ENCODE data around the gene NFIB.

DNA sequence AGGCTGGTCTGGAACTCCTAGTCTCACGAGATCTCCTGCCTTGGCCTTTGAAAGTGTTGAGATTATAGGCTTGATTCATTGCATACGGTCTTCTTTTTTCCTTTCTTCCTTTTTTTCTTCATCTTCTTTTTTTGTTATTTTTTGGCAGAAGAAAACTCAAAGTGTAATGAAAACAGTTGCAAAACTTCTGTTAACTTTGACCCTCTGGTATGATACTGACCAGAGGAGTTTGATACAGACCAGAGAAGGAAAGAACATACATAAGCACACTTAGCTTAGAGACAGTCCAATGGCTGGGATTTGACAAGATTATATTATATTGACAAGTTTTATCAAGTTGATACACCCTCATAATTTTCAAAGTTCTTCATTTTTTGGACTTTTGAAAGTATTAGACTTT lies 181.2 kb downstream of the NFIB start:
- TF ChIP-seq, protein P1, sequence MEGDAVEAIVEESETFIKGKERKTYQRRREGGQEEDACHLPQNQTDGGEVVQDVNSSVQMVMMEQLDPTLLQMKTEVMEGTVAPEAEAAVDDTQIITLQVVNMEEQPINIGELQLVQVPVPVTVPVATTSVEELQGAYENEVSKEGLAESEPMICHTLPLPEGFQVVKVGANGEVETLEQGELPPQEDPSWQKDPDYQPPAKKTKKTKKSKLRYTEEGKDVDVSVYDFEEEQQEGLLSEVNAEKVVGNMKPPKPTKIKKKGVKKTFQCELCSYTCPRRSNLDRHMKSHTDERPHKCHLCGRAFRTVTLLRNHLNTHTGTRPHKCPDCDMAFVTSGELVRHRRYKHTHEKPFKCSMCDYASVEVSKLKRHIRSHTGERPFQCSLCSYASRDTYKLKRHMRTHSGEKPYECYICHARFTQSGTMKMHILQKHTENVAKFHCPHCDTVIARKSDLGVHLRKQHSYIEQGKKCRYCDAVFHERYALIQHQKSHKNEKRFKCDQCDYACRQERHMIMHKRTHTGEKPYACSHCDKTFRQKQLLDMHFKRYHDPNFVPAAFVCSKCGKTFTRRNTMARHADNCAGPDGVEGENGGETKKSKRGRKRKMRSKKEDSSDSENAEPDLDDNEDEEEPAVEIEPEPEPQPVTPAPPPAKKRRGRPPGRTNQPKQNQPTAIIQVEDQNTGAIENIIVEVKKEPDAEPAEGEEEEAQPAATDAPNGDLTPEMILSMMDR (optimal IDR thresholded peaks at IDR 0.05 in 1 of 3, IDR thresholded peaks at IDR 0.05 in 1 of 3, conservative IDR thresholded peaks at IDR 0.05 in 1 of 3; ENCODE audit: extremely low read depth in 1 of 3, insufficient read depth in 2 of 3, low read length in 3 of 3), result no peak
- TF ChIP-seq EZH2 (IDR thresholded peaks at IDR 0.05; ENCODE audit: low read length), result no peak

All from keratinocyte (primary cell).